Activated naive CD4-positive, alpha-beta T cell treated with anti-CD3 and anti-CD28 coated beads, Interleukin-2, amount 10 ng/mL, durations not matched to agents 7 days and 5 days (primary cell): ENCODE measurements around the gene RHOT2.

Experiments used
- CTCF ChIA-PET: fragments of 350-600 bp; sonication (Branson Sonifier 250); formaldehyde crosslinking; loops from one replicate; lab custom pipeline; 2021; ENCODE audit warnings: antibody characterized with exemption; lab: Charles Lee
- DNase-seq: peaks from one replicate; pipeline ENCODE4 v3.0.0-alpha.2; 2020
- H3K27ac Mint-ChIP-seq: one replicate; pipeline ENCODE4 v1.8.0; 2021; ENCODE audit warnings: mild to moderate bottlenecking, moderate library complexity, mixed read lengths
- H3K27me3 Mint-ChIP-seq: one replicate; pipeline ENCODE4 v1.8.0; 2021; ENCODE audit warnings: mild to moderate bottlenecking, mixed read lengths
- H3K36me3 Mint-ChIP-seq: one replicate; pipeline ENCODE4 v1.8.0; 2021; ENCODE audit warnings: mixed read lengths
- H3K4me1 Mint-ChIP-seq: one replicate; pipeline ENCODE4 v1.8.0; 2021; ENCODE audit warnings: mixed read lengths
- H3K4me3 Mint-ChIP-seq: one replicate; pipeline ENCODE4 v1.8.0; 2021; ENCODE audit warnings: mild to moderate bottlenecking, moderate library complexity, mixed read lengths
- H3K9me3 Mint-ChIP-seq: one replicate; pipeline ENCODE4 v1.8.0; 2021; ENCODE audit warnings: mixed read lengths

The RHOT2 gene

GRCh38 chr16:629185-629832 lies 38.6 kb upstream of the RHOT2 start:
- H3K9me3 Mint-ChIP-seq = no peaks in the 10 kb centered on the region
- no peak for DNase-seq
- H3K4me3 Mint-ChIP-seq = no peak overlapping the region
- CTCF ChIA-PET = no interaction called here
- H3K27ac Mint-ChIP-seq = no peak overlapping the region
- peaks cover 3% of the 10 kb centered on the region for H3K4me1 Mint-ChIP-seq
- peaks cover 3% of the 10 kb centered on the region for H3K36me3 Mint-ChIP-seq
- peaks cover 3% of the 10 kb centered on the region for H3K27me3 Mint-ChIP-seq

GRCh38 chr16:629833-630248 lies 38.1 kb upstream of the RHOT2 start:
- Mint-ChIP-seq H3K4me3 (no peak overlapping the region), H3K27me3 (peaks cover 3% of the 10 kb centered on the region), H3K27ac (no peak overlapping the region), H3K9me3 (no peaks in the 10 kb centered on the region), H3K4me1 (peaks cover 6% of the 10 kb centered on the region), H3K36me3 (peaks cover 3% of the 10 kb centered on the region)
- DNase-seq = no peak
- CTCF ChIA-PET = no interaction called here

- Mint-ChIP-seq H3K36me3 (peaks cover 3% of the 10 kb centered on the region), H3K4me1 (peaks cover 8% of the 10 kb centered on the region), H3K4me3 (no peak overlapping the region), H3K27ac (no peak overlapping the region), H3K27me3 (peaks cover 3% of the 10 kb centered on the region), H3K9me3 (no peaks in the 10 kb centered on the region)
- CTCF ChIA-PET = no interaction called here
- no peak for DNase-seq
Measured at GRCh38 chr16:630249-630814, 37.6 kb upstream of the RHOT2 start.

GRCh38 chr16:630815-631405 lies 37.0 kb upstream of the RHOT2 start, which contains the start of gene WFIKKN1:
TSS of gene WFIKKN1 (plus strand) at chr16:630985. CDS start at chr16:631254, 269 bp downstream.
- Mint-ChIP-seq H3K27ac (no peak within 1 kb of the TSS), H3K9me3 (no peaks in the 10 kb centered on the region), H3K36me3 (peaks cover 3% of the 10 kb centered on the region), H3K27me3 (peaks cover 3% of the 10 kb centered on the region), H3K4me3 (no peak within 1 kb of the TSS), H3K4me1 (peaks cover 8% of the 10 kb centered on the region)
- no peak for DNase-seq
- CTCF ChIA-PET = no interaction called here

GRCh38 chr16:631808-632358 lies 36.0 kb upstream of the RHOT2 start:
- H3K4me1 Mint-ChIP-seq = peaks cover 12% of the 10 kb centered on the region
- CTCF ChIA-PET = no interaction called here
- no peak for DNase-seq
- peaks cover 10% of the 10 kb centered on the region for H3K27me3 Mint-ChIP-seq
- H3K27ac Mint-ChIP-seq = no peak overlapping the region
- no peaks in the 10 kb centered on the region for H3K9me3 Mint-ChIP-seq
- H3K36me3 Mint-ChIP-seq = peaks cover 6% of the 10 kb centered on the region
- H3K4me3 Mint-ChIP-seq = no peak overlapping the region

- Mint-ChIP-seq H3K4me1 (peaks cover 12% of the 10 kb centered on the region), H3K4me3 (no peak overlapping the region), H3K9me3 (no peaks in the 10 kb centered on the region), H3K27me3 (peaks cover 10% of the 10 kb centered on the region), H3K27ac (no peak overlapping the region), H3K36me3 (peaks cover 6% of the 10 kb centered on the region)
- no peak for DNase-seq
- CTCF ChIA-PET = no interaction called here
Measured at GRCh38 chr16:632486-633335, 35.2 kb upstream of the RHOT2 start.

- CTCF ChIA-PET = no interaction called here
- Mint-ChIP-seq H3K27me3 (peaks cover 10% of the 10 kb centered on the region), H3K27ac (no peak overlapping the region), H3K36me3 (peaks cover 6% of the 10 kb centered on the region), H3K9me3 (no peaks in the 10 kb centered on the region), H3K4me3 (no peak overlapping the region), H3K4me1 (peaks cover 12% of the 10 kb centered on the region)
- DNase-seq = no peak
Measured at GRCh38 chr16:633336-634050, 34.4 kb upstream of the RHOT2 start.

GRCh38 chr16:634051-634670 lies 33.8 kb upstream of the RHOT2 start:
- Mint-ChIP-seq H3K27me3 (peaks cover 10% of the 10 kb centered on the region), H3K27ac (no peak overlapping the region), H3K36me3 (peaks cover 3% of the 10 kb centered on the region), H3K9me3 (no peaks in the 10 kb centered on the region), H3K4me1 (peaks cover 12% of the 10 kb centered on the region), H3K4me3 (peak overlapping the region; percentile 56)
- DNase-seq = no peak
- CTCF ChIA-PET = no interaction called here

GRCh38 chr16:634996-635395 lies 32.9 kb upstream of the RHOT2 start:
- CTCF ChIA-PET = no interaction called here
- H3K36me3 Mint-ChIP-seq = peaks cover 3% of the 10 kb centered on the region
- peaks cover 10% of the 10 kb centered on the region for H3K27me3 Mint-ChIP-seq
- H3K9me3 Mint-ChIP-seq = no peaks in the 10 kb centered on the region
- peak overlapping the region; percentile 71 for H3K4me3 Mint-ChIP-seq
- no peak for DNase-seq
- no peak overlapping the region for H3K27ac Mint-ChIP-seq
- H3K4me1 Mint-ChIP-seq = peaks cover 12% of the 10 kb centered on the region

GRCh38 chr16:635573-636205 lies 32.2 kb upstream of the RHOT2 start:
- CTCF ChIA-PET = interaction anchor here (0.6 to 1.1 kb wide), 2 partner anchors 12 to 13 kb away, joined by 3 read pairs; no protein-coding TSS in a partner anchor
- Mint-ChIP-seq H3K27ac (peak overlapping the region; percentile 42), H3K36me3 (peaks cover 3% of the 10 kb centered on the region), H3K9me3 (no peaks in the 10 kb centered on the region), H3K4me1 (peaks cover 12% of the 10 kb centered on the region), H3K4me3 (peak overlapping the region; percentile 94), H3K27me3 (peaks cover 10% of the 10 kb centered on the region)
- DNase-seq = peak; percentile 43

- Mint-ChIP-seq H3K4me1 (peaks cover 12% of the 10 kb centered on the region), H3K27ac (peak within 1 kb of the TSS; percentile 99)
- CTCF ChIA-PET = interaction anchor here (0.6 to 1.1 kb wide), 3 partner anchors 11 to 110 kb away, joined by 3 read pairs; no protein-coding TSS in a partner anchor
Measured at GRCh38 chr16:636206-637080, 31.5 kb upstream of the RHOT2 start, which contains the start of gene METTL26. TSS of gene METTL26 (minus strand) at chr16:636305. CDS start at chr16:636290, 15 bp downstream.

More at GRCh38 chr16:636206-637080, 31.5 kb upstream of the RHOT2 start, which contains the start of gene METTL26:
- Mint-ChIP-seq H3K27me3 (peaks cover 10% of the 10 kb centered on the region), H3K9me3 (no peaks in the 10 kb centered on the region), H3K4me3 (peak within 1 kb of the TSS; percentile 94), H3K36me3 (peaks cover 3% of the 10 kb centered on the region)
- DNase-seq = peak; percentile 96
